Fibroblast of upper back skin (primary cell): ENCODE measurements around the gene VPS8.
A peak's percentile ranks its signal among the peaks of the same experiment; 100 is the strongest.

Experiments used
- DNase-seq: peaks from one replicate; pipeline ENCODE4 v3.0.0-alpha.2; 2013

Gene VPS8

GRCh38 chr3:185065059-185065458, 253.1 kb downstream of the VPS8 start:
- DNase-seq, result no peak

GRCh38 chr3:185066251-185066650, 254.3 kb downstream of the VPS8 start:
- no peak for DNase-seq

DNA sequence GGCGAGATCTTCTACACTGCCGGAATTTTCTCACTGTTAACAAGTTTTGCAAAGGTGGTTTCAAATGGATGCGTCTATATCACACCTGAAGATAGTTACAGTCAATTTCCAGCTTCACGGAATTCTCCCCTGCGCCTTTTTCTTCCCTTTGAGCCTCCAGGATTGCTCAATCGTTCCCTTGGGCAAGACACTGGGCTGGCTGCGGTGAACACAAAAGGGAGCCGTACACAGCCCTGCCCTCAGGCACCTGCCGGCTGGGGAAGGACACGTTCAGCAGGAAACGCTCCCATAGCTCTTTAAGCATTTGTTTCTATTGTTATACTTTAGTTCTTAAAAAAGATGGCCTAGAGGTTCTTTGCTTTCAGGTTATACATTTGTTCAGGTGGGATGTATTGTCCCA, 255.2 kb downstream of the VPS8 start:
- DNase-seq, result no peak

- DNase-seq, result no peak
Observed at GRCh38 chr3:185069037-185070030, 257.4 kb downstream of the VPS8 start.

- DNase-seq, result peak; percentile 30
Observed at GRCh38 chr3:185070491-185071286, 258.7 kb downstream of the VPS8 start.

GRCh38 chr3:185071287-185071800, 259.4 kb downstream of the VPS8 start:
- DNase-seq, result no peak

DNA sequence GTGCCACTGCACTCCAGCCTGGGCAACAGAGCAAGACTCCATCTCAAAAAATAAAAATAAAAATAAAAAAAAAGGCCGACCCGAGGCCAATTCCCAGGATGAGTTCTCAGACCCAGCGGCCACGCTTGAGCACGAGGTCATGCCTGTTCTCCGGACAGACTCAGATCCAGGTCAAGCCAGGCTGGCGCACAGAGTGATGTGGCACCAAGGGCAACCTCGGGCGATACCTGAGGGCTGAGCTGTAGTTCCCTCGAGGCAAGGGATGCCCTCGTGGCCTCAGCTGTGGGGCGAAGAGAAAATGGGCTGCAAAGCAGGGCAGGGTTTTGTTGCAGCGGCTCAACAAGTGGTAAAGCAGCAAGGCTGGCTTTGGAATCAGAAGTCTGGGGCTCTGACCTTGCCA, 263.6 kb downstream of the VPS8 start:
- DNase-seq, result no peak

- DNase-seq, result no peak
Observed at GRCh38 chr3:185076219-185076618, 264.3 kb downstream of the VPS8 start.

GRCh38 chr3:185079625-185080024, 267.7 kb downstream of the VPS8 start:
- no peak for DNase-seq

DNA sequence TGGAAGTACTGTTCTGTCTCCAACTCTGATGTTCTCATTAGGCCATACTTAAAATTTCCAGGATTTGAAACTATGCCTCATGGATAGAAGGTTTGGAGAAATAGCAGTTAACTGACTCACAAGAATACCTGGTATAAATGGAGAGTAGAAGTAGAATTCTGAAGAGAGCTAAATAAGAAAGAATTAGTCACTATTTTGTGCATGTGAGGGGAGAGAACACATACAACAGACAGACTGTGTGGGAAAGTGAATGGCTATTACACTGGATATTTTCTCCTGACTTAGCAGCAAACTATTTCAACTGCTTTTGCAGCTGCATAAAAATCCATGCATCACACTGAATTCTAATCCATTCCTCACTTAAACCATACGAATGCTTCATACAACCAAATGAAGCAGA, 269.6 kb downstream of the VPS8 start:
- peak; percentile 37 for DNase-seq

GRCh38 chr3:185082149-185082548, 270.2 kb downstream of the VPS8 start:
- no peak for DNase-seq

DNA sequence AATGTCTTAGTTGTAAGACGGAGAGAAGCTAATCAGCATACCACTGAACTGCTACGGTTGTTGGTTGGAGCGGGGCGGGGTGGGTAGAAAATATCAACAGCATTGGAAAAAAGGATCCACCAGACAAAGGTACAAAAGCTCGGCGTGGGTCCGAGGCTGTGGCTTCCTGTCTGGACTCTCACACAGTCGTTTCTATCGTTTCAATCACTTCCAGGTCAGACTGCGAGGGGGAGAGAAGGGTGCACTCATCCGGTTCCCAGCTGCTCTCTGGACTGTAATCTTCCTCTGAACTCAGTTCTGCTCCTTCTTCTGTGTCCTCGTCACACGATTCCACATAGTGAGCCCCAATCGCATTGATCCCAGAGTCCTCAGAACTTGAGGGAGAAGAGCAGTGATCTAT, 270.9 kb downstream of the VPS8 start:
- no peak for DNase-seq

DNA sequence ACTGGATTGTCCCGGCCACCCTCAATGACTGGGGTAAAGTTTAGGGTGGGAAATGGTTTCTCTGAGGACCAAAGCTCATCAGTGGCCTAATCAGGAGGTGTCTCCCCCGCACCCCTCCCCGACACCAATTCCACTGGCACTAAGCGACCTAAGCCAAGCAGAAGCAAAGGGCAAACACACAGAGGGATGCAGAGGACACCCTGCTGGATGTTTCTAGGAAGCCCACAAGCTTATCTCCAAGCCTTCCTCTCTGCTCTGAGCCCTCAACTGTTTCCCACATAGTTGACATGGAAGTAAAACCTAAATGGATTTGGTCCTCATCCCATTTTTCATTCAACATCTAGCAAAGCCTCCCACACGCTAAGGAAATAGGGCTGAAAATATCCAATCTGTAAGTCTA, 272.4 kb downstream of the VPS8 start:
- DNase-seq, result no peak

GRCh38 chr3:185084901-185085300, 272.9 kb downstream of the VPS8 start:
- peak; percentile 70 for DNase-seq

DNA sequence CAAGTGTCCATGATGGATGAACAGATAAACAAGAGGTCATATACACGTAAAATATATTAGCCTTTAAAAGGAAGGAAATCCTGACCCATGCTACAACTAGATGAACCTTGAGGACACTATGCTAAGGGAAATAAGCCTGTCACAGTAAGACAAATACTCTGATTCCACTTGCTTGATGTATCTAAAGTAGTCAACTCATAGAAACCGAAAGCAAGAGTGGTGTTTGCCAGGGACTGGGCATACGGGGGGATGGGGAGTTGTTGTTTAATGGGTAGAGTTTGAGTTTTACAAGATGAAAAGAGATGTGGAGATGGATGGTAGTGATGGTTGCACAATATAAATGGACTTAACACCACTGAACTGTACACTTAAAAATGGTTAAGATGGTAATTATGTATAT, 275.5 kb downstream of the VPS8 start:
- no peak for DNase-seq

GRCh38 chr3:185089343-185089742, 277.4 kb downstream of the VPS8 start:
- peak; percentile 64 for DNase-seq

GRCh38 chr3:185089751-185090150, 277.8 kb downstream of the VPS8 start:
- no peak for DNase-seq

- DNase-seq, result no peak
Observed at GRCh38 chr3:185090811-185091210, 278.8 kb downstream of the VPS8 start.

DNA sequence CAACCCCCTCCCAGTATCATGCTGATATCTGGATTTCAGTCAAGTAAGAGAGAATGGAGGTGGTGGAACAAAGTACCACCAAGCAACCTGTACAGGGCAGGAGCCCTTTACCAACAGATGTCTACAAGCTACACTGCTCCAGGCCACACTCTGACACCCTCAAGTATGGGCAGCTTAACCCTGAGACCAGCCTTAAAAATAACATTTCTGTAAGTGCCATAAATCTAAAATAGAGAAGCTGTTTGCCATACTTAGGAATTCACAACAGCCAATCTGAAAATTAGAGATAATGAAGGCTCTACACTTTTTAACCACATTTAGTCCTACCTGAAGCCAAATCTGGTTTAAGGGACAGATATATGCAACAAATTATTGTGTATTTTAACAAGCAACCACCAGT, 281.1 kb downstream of the VPS8 start:
- no peak for DNase-seq

- peak; percentile 20 for DNase-seq
Observed at GRCh38 chr3:185094697-185095096, 282.7 kb downstream of the VPS8 start.
